ENCODE measurements around the gene TTC13.
A peak's percentile ranks its signal among the peaks of the same experiment; 100 is the strongest.

The TTC13 gene

DNA sequence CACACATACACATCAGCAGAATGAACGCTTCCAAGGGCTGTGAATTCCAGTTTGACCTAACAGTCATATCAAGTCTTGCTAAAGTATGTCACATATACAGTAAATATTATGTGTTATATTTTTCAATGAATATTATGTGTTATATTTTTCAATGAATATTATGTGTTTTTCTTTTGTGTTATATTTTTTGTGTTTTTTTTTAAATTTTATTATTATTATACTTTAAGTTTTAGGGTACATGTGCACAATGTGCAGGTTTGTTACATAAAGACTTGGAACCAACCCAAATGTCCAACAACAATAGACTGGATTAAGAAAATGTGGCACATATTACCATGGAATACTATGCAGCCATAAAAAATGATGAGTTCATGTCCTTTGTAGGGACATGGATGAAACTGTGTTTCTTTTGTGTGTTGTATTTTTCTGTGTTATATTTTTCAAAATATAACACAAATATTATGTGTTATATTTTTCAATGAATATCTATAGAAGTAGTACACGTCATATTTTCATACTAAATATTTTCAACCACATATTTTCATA lies 35.5 kb downstream of the TTC13 start:
- DNase-seq (ENCODE audit: low spot score), result no peak

DNA sequence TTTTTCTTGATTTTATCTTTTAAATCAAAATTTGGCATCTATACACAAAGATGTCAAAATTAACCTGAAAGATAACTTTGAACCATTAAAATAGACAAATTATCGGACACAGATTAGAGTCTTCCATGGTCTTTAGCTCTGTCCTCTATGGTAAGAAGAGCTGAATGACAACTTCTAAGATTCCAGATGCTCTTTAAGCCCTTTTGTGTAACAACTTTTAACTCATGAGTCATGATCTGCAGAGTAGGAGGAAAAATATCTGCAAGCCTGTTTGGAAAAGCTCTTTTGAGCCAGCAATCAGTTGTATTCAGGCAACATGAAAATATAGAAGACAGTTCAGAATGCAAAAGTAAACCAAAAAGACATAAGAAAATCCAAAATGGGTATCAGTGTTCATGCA lies 37.8 kb downstream of the TTC13 start:
- peak; percentile 55 for DNase-seq (ENCODE audit: low spot score)

DNA sequence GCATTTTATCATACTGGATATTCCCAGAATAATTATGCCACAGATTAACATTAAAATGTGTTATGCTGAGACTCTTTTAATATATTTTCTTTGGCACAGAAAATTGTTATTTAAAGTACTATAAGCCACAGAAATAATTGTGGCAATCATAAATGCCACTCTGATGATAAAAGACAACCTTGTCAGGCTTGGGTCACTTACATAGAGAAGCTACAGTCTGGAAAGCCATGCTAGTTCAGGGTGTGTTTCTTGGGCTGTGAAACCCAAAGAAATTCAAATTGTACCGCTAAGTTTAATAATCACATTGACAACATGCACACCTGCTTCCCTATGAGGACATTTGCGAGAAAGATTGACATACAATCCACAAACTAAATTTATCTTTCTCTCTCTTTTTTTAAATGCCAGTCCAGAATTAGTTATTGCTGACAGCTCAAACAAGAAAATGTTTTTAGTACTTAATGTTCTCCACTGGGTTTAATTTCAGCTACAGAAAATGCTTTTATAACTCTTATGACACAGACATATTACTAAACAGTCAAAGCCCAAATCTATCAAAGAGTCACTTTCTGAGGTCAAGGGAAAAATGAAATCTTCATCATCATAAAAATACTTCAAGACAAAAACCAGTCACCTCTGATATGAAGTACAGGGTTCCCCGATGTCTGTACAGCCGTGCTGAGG lies 38.7 kb downstream of the TTC13 start:
- DNase-seq (ENCODE audit: low spot score), result no peak

DNA sequence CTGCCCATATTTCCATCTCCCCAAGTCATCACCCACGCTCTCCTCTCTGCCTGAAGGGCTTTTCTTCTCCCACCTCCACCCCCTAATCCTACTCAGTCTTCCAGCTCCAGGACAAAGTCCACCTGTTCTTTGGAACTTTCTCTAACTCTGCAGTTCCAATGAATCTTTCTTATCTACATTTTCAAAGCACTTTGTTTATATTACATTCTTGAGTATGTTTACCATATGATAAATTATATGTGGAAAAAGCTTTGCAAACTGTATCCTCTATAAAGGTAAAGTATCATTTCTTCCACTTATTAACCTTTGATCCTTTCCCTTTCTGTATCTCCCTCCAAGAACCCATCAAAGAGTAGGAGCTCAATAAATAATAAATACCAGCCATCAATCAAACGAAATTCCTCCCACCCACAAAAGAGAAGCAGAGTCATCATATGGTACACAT lies 39.7 kb downstream of the TTC13 start:
- DNase-seq (ENCODE audit: low spot score), result no peak

DNA sequence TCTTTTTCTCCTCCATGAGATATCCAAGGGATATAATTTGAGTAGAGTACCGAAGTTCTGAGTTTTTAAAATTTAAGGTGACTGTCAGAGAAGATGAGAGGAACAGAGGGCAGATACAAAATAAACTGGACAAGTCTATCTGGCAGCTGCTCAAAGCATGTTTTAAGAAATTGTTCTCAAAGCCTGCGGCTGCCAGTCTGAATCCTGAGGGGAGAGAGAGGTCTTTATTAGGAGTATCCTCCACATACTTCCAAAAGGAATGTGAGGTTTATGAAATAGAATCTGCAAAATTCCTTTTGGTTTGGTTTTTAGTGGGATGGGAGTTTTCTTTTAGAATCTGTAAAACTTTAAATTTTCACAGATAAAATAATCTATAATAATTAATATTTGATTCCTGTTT lies 41.3 kb downstream of the TTC13 start:
- peak; percentile 15 for DNase-seq (ENCODE audit: low spot score)

DNA sequence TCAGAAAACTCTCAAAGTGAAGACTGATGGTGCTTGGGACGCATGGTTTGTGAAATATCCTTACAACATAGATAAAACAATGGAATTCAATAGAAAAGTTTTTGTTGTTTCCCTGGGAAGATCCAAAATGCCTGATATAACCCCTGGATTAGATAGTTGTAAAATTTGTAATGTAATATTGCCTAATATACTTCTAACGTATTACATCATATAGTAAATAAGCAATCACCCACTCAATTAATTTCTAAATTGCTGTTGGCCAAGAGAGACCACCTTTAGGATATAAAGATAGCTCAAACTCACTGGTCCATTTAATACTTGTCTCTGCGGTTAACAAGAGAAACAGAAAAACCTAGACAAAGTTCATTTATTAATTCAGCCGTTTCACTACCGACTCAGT lies 42.2 kb downstream of the TTC13 start:
- no peak for DNase-seq (ENCODE audit: low spot score)

DNA sequence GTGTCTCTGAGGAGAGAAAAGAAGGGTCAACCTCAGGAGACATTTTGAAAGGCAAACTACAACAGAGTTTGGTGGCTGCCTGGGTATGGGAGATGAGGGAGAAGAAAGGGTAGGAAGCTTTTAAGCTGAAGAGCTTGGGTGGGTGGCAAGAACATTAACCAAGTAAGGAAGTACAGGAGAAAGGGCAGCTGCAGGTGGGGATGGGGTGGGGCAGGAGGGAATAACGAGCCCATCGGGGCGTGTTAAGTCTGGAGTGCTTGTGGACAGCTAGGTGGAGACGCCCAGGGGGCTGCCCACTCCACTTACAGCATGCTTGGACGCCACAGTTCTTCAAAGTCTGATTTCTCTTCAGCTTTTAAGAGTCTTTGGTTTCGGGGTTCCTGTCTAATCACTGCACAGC lies 42.8 kb downstream of the TTC13 start:
- no peak for DNase-seq (ENCODE audit: low spot score)

DNA sequence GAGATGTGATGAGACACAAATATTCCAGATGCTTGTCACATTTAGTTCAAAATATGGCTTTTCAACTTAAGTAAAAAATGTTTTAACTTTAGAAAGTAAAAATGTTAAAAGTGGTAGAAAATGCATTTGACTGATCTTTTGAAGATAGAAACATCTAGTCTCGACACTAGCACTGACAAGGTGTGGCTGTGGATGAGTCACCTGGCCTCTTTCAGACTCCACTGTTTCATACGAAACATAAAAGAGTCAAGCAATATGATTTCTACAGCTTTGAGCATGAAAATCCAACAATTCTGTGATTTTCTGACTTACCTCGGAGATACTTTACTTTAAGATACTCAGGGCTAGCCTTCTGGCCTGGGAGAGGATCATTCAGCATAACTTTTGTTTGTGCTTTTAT lies 47.7 kb downstream of the TTC13 start:
- DNase-seq (ENCODE audit: low spot score), result no peak

DNA sequence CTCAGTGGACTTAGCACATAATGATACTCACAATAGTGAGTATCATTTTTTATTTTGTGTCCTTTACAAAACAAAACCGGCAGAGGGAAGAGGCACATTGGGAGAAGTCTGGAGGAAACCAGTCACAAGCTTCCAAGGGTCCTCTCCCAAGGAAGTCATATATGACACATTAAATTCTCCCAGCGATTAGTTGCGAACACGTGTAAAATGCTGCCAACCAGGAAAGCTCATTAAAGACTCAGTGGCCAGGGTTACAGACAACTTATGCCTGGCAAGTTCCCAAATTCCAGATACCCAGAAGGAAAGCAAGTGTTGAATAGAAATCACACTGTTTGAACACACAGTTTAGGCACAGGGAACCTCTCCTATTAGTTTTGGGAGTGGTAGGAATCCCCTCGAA lies 52.5 kb downstream of the TTC13 start:
- DNase-seq (ENCODE audit: low spot score), result no peak

DNA sequence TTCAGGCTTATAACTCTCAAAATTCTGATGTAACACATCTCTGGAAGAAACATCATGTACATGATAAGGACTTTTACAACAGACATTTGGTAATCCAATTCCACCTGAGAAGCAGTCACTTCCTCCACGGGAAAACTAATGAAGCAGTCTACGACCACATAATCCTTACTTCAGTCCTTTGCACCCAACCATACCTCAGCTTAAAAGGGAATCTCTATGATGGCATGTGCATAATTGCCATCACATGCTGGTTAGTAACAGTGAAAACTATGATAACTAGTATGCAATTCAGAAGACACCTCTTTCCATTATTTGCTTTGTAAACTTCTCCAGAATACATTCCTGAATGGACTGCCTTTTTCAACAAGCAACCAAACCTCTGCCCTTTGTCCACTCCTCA lies 53.1 kb downstream of the TTC13 start:
- no peak for DNase-seq (ENCODE audit: low spot score)

DNA sequence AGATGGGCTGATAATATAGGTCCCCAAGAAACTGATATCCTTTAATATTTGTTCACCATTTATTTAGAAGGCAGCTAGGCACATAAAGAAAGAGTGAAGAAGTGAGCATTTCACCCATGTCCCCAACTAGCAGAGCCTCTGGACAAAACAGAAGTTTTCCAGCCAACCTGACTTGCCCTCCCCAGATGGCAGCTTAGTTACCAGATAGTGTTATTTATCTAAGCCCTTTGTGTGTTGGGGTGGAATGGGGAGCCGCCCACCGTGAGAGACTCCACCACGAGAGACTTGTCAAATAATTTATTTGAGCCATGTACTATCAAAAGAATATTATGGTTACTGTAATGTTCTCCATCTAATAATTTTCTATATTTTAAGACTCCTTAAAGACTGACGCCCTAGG lies 55.5 kb downstream of the TTC13 start:
- DNase-seq (ENCODE audit: low spot score), result no peak

DNA sequence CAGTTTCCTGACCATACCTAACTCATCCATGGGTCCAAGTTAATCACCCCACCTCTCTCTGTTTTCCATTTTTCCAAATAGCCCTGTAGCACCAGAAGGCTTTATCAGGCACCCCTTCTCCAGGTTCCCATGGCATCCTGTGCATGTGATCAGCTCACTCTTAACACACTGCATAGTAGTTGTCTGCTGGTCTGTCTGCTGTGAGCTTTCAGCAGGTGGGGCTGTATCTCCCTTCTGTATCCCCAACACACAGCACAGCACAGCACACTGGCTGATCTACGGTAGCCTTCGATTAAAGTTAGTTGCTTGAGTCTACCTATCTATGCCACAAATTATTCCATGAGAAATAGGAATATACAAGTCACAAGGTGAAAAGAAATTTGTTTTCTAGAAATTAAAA lies 56.0 kb downstream of the TTC13 start:
- DNase-seq (ENCODE audit: low spot score), result no peak

DNA sequence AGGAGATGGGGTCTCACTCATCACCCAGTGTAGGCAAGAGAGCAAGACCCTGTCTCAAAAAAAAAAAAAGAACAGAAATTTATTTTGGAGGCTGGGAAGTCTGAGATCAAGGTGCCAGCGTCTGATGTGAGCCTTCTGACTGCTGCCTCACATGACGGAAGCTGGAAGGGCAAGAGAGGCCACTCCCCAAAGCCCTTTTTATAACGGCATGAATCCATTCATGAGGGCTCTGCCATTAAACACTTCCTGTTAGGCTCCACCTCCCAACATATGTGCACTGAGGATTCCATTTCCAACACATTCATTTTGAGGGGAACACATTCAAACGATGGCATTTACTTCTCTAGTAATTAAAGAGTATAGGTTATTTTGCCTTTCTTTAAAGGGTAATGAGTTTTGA lies 59.5 kb downstream of the TTC13 start:
- DNase-seq (ENCODE audit: low spot score), result no peak

DNA sequence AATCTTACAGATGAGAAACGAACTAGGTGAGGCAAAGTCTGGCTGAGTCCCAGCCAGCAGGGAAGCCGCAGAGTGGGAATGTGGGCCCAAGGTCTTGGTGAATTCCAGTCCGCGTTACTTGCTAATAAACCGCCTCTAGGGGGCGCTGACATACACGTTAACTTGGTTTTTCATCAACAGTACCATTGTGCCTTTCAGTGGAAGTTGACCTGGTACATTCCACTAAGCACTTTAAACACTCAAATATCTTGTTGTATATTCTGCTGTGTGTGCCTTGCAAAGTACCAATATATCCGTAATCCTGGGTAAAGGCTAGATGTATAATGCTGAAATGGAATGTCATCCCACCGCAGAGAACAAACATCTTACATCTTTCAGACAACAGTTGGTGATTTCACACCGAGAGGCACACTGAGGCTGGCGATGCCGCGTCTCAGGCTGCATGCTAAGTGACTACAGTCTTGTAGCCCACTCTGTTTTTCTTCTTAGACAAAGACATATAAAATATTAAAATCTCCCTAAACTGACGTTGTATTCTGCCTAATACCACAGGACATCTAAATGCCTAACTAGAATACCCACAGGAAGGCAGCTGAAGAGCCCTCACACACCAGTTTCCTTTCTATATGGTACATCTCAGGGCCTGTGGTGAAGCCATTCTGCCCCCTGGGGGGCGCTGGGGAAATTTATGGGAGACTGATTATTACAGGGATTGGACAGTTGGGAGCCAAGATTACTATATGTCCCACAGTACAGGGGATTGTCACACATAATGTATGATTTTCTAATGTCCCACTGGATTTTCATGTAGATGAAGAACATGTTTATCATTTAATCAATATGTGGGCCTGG lies 61.2 kb downstream of the TTC13 start:
- DNase-seq (ENCODE audit: low spot score), result peak; percentile 79

DNA sequence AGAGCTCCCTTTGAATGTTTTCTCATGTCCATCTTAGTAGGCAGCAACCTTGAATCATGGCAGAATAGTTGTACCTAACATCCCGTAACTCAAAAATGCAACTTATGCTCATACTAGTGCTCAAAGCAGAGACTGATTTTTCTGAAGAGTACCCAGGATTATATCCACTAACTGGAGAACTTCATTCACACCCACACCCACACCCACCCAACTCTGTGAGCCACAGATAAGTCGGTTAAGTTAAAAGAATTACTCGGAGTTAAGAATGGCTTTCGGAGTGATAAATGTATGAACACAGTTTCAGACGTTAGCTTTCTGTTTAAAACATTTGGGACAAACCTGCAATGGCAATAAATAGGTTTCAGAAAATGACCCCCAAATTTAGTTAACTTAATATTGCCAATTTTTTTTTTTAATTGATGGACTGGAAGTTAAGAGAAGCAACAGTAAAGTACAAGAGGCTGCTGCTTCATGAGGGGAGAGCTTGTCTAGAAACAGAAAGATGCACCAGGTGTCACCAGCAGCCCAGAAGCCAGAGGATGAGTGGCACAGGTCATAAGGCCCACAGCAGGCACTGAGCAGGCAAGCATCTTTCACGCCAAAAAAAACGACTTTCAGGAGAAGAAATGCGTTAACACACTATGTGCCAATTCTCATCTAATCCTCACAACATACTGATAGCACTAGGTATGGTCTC lies 61.9 kb downstream of the TTC13 start:
- DNase-seq (ENCODE audit: low spot score), result no peak

DNA sequence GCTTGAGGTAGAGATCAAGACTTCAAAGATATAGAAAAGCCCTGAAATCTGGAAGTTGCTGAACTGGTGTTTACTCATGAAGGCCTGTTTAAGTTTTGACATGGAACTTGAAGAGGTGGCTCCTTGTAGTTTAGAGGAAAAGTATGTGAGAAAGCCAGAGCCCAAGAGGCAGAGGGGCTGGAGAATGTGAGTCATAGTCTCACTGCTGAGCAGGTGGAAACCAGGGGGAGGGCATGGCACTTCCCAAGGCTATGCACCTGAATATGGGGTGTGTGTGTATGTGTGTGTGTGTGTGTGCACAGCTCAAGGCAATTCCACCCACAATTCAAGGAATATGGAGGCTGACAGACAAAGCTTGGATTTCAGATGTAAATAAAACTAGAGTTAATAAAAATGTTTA lies 63.6 kb downstream of the TTC13 start:
- no peak for DNase-seq (ENCODE audit: low spot score)

DNA sequence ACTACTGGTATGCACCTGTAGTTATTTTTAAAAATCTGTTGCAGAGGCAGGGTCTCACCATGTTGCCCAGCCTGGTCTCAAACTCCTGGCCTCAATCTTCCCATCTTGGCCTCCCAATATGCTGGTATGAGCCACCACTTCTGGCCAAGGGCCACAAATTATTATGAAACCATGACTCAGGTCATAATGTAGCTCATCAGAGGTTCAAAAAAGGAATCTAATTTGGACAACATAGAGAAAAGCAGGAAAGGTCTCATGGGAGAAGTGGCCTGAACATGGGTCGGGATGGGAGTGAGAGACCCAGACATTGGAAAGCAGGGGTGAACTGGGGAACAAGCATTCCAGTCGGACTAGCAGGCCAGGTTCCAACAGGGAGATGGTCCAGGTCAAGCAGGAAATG lies 65.2 kb downstream of the TTC13 start:
- DNase-seq (ENCODE audit: low spot score), result peak; percentile 44

DNA sequence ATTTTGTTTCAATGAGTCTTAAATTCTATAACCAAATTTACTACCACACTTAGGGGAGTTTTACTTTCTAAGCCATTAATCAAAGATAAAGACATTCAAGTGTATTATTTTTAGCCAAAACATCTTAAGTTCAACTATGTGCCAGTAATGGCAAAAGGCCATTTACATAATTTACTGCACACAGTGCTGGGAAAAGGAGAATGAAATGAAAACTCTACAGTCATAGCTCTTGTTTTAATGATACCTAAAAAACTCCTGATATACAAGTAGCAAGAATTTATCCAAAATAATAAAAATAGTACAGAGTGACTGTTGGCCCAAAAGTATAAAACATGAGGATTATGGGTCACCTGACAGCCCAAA lies 67.9 kb downstream of the TTC13 start:
- peak; percentile 10 for DNase-seq (ENCODE audit: low spot score)

DNA sequence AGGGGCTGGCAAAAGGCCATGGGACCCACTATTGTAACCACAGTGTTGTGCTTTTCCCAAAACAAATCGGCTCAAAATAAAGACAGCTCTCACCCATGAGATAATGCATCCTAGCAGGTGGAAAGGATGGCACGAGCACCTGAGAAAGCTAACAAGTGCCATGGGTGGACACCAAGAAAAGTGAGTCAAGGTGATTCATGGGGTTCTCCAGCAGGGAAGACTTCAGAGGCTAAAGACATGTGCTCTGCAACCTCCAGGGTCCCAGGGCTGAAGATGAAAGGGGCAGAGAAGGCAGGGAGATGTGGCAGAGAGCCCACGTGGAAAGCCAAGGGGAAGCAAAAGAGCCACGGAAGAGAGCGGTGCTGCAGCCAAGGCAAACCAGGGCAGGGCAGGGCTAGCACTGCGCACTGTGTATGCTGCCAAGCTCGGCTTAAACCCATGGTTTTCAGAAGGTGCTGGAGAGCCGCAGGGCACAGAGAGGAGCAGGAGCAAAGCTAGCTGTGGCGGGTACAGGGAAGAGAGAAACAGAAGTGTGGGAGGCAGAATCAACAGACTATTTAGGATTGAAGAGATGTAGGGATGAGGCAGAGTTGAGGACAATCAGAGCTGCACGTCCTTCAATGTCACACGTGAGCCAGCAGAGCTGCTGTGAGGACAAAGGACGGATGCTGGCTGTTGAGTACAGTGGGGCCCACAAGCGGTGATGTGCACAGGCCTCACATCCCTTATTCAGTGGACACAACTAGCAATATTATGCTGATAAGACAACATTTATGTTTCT lies 68.5 kb downstream of the TTC13 start:
- no peak for DNase-seq (ENCODE audit: low spot score)

DNA sequence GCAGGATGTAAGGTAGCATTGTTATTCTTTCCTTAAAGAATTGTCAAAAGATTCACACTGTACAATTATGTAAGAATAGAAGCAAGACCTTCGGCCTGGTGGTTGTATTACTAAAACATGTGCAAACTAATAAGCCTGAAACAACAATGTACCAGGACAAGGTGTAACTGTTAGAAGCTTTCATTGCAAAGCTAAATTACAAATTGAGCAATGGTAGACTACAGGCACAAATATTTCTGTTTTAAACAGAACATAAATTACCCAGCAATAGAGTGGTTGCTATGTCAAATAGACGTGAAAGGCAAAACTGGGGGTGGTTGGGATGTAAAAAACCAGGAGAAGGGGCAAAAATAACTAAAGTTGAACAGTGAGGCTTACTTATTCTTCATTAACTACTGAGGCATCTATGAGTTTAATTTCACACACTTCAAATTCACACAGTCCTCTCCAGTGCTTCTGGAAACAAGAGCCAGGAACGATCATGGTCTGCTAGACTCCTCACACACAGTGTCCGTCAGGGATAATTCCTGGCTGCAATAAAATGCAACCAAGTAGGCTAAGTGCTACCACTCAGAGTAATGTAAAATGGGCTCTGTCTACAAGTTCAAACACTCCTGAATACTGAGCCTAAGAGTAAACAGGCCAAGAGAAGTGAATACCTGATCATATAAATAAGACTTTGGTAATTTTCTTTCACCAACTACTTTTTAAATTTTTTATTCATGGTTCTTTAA lies 71.0 kb downstream of the TTC13 start:
- no peak for DNase-seq (ENCODE audit: low spot score)

DNA sequence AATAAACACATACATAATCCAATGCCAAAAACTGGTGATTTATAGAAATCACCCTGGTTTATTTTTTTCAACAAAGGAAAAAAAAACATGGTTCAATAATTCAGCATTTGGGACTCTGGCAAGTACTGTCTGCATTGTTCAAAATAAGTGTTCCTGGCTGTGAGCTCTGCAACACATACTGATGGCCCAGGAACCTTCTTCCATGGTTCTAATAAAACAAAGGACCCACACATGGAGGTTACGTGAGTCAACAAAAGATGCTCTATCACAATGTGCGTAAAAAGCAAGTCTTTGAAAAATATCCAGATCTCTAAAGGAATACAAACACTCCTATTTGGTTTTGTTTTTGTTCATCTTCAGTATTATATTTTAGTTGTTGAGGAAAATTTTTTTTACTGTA lies 72.4 kb downstream of the TTC13 start:
- DNase-seq (ENCODE audit: low spot score), result no peak

All from GM03348 (cell line).